SJSA1 (cell line): ENCODE data around the gene CDS1. TPM values are rescaled to one million over a fixed set of nuclear protein-coding genes. Genes with fewer than 3 reads are reported as not detected.
"Not testable (repeated sequence)": the region's sequence is repeated elsewhere in the genome, so short reads cannot be mapped to it uniquely, and the experiment has no call there.

Experiments used
- DNase-seq, 2 experiments: peaks; one replicate each; pipeline ENCODE4 v3.0.0-alpha.2; 2015 to 2020; ENCODE audit warnings: low spot score in 2 of 2, low read depth in 1 of 2
- H3K27ac ChIP-seq: fragments of 250-450 bp; sonication (Bioruptor Pico); 2 replicates; pipeline ENCODE4 v1.5.1; 2020; ENCODE audit warnings: mild to moderate bottlenecking, moderate library complexity
- H3K27me3 ChIP-seq: fragments of 250-450 bp; sonication (Bioruptor Pico); replicated peaks from 2 replicates; pipeline ENCODE4 v1.5.1; 2020; ENCODE audit warnings: mild to moderate bottlenecking, moderate library complexity
- H3K36me3 ChIP-seq: fragments of 250-450 bp; sonication (Bioruptor Pico); 2 replicates; pipeline ENCODE4 v1.5.1; 2020; ENCODE audit warnings: mild to moderate bottlenecking
- H3K4me1 ChIP-seq: fragments of 250-450 bp; sonication (Bioruptor Pico); replicated peaks from 2 replicates; pipeline ENCODE4 v1.6.1; 2021; ENCODE audit warnings: mild to moderate bottlenecking
- H3K4me3 ChIP-seq: fragments of 250-450 bp; sonication (Bioruptor Pico); 2 replicates; pipeline ENCODE4 v1.5.1; 2020; ENCODE audit warnings: mild to moderate bottlenecking
- H3K9me3 ChIP-seq: fragments of 250-450 bp; sonication (Bioruptor Pico); replicated peaks from 2 replicates; pipeline ENCODE4 v1.5.1; 2020; ENCODE audit warnings: mild to moderate bottlenecking
- total RNA-seq: library from RNA; depleted of rRNA; stranded (reverse); fragments of >200 nt; shearing (Covaris generic); gene quantifications from 2 replicates; pipeline ENCODE4 v1.2.3, GENCODE V29; 2014; rRNA removed

CDS1 gene
- 0.18 TPM in 1 of 2 replicates, not detected in the other for total RNA-seq

GRCh38 chr4:84582988-84583875 lies at the start of gene CDS1:
Gene CDS1, plus strand, starts transcription at chr4:84583127. Its CDS starts 275 bp downstream, at chr4:84583402.
- H3K4me3 ChIP-seq, result peak within 1 kb of the TSS; percentile 44
- H3K9me3 ChIP-seq, result peaks cover 3% of the 10 kb centered on the region
- H3K27me3 ChIP-seq, result peaks cover 44% of the 10 kb centered on the region
- DNase-seq, result peak; percentile 33 to 43
- no peaks in the 10 kb centered on the region for H3K36me3 ChIP-seq
- H3K4me1 ChIP-seq, result peaks cover 13% of the 10 kb centered on the region
- no peak within 1 kb of the TSS for H3K27ac ChIP-seq

- Histone ChIP-seq H3K36me3 (no peaks in the 10 kb centered on the region), H3K4me3 (no peak overlapping the region)
- DNase-seq, result no peak
Observed at GRCh38 chr4:84535901-84536300, 47.0 kb upstream of the CDS1 start.

GRCh38 chr4:84545093-84545492 lies 37.8 kb upstream of the CDS1 start:
- Histone ChIP-seq H3K9me3 (no peaks in the 10 kb centered on the region), H3K27ac (no peak overlapping the region), H3K27me3 (0 out of 2 replicates have a peak, but pooled peaks cover 5% of the 10 kb centered on the region), H3K4me1 (peaks cover 4% of the 10 kb centered on the region; the same call in 1 of the 2 replicates), H3K4me3 (no peak overlapping the region), H3K36me3 (no peaks in the 10 kb centered on the region)
- DNase-seq, result no peak

More at GRCh38 chr4:84535901-84536300, 47.0 kb upstream of the CDS1 start:
- H3K9me3 ChIP-seq, result no peaks in the 10 kb centered on the region
- peaks cover under 1% of the 10 kb centered on the region; the same call in 1 of the 2 replicates for H3K4me1 ChIP-seq
- no peak overlapping the region for H3K27ac ChIP-seq
- no peaks in the 10 kb centered on the region for H3K27me3 ChIP-seq

- H3K4me1 ChIP-seq, result peaks cover 4% of the 10 kb centered on the region; the same call in 1 of the 2 replicates
Observed at GRCh38 chr4:84547211-84547610, 35.7 kb upstream of the CDS1 start.

GRCh38 chr4:84549191-84549590 lies 33.7 kb upstream of the CDS1 start:
- not testable (repeated sequence) for H3K4me1 ChIP-seq, H3K27ac ChIP-seq, DNase-seq, H3K9me3 ChIP-seq, H3K4me3 ChIP-seq, H3K27me3 ChIP-seq, H3K36me3 ChIP-seq

More at GRCh38 chr4:84547211-84547610, 35.7 kb upstream of the CDS1 start:
- Histone ChIP-seq H3K27me3 (0 out of 2 replicates have a peak, but pooled peaks cover 5% of the 10 kb centered on the region), H3K27ac (no peak overlapping the region), H3K36me3 (no peaks in the 10 kb centered on the region), H3K4me3 (no peak overlapping the region), H3K9me3 (no peaks in the 10 kb centered on the region)
- DNase-seq, result no peak

- Histone ChIP-seq H3K36me3 (no peaks in the 10 kb centered on the region), H3K4me3 (no peak overlapping the region), H3K27me3 (peaks cover 5% of the 10 kb centered on the region; the same call in 1 of the 2 replicates), H3K4me1 (no peaks in the 10 kb centered on the region), H3K27ac (no peak overlapping the region), H3K9me3 (no peaks in the 10 kb centered on the region)
- DNase-seq, result no peak
Observed at GRCh38 chr4:84562156-84562555, 20.8 kb upstream of the CDS1 start.

- Histone ChIP-seq H3K9me3 (no peaks in the 10 kb centered on the region), H3K27me3 (peaks cover 5% of the 10 kb centered on the region; the same call in 1 of the 2 replicates), H3K36me3 (no peaks in the 10 kb centered on the region), H3K27ac (no peak overlapping the region), H3K4me1 (no peaks in the 10 kb centered on the region), H3K4me3 (no peak overlapping the region)
- DNase-seq, result no peak
Observed at GRCh38 chr4:84563002-84563401, 19.9 kb upstream of the CDS1 start.

GRCh38 chr4:84565951-84566350 lies 17.0 kb upstream of the CDS1 start:
- Histone ChIP-seq H3K9me3 (no peaks in the 10 kb centered on the region), H3K4me1 (no peaks in the 10 kb centered on the region), H3K27ac (no peak overlapping the region), H3K27me3 (peaks cover 5% of the 10 kb centered on the region; the same call in 1 of the 2 replicates), H3K4me3 (no peak overlapping the region), H3K36me3 (no peaks in the 10 kb centered on the region)
- DNase-seq, result no peak

GRCh38 chr4:84568496-84568895 lies 14.4 kb upstream of the CDS1 start:
- Histone ChIP-seq H3K4me1 (no peaks in the 10 kb centered on the region), H3K27me3 (no peaks in the 10 kb centered on the region; the same call in 1 of the 2 replicates), H3K27ac (no peak overlapping the region), H3K4me3 (no peak overlapping the region), H3K9me3 (no peaks in the 10 kb centered on the region), H3K36me3 (no peaks in the 10 kb centered on the region)
- DNase-seq, result no peak

GRCh38 chr4:84569009-84569408 lies 13.9 kb upstream of the CDS1 start:
- Histone ChIP-seq H3K27ac (no peak overlapping the region), H3K4me1 (peaks cover 3% of the 10 kb centered on the region; the same call in 1 of the 2 replicates), H3K4me3 (no peak overlapping the region), H3K9me3 (no peaks in the 10 kb centered on the region), H3K36me3 (no peaks in the 10 kb centered on the region), H3K27me3 (no peaks in the 10 kb centered on the region)
- no peak for DNase-seq

GRCh38 chr4:84573385-84574068 lies 9.4 kb upstream of the CDS1 start:
- H3K9me3 ChIP-seq, result no peaks in the 10 kb centered on the region

GRCh38 chr4:84574069-84574720 lies 8.7 kb upstream of the CDS1 start:
- Histone ChIP-seq H3K9me3 (no peaks in the 10 kb centered on the region), H3K4me1 (peaks cover 4% of the 10 kb centered on the region; the same call in 1 of the 2 replicates), H3K27me3 (no peaks in the 10 kb centered on the region), H3K36me3 (no peaks in the 10 kb centered on the region), H3K27ac (no peak overlapping the region), H3K4me3 (no peak overlapping the region)
- DNase-seq, result no peak

More at GRCh38 chr4:84573385-84574068, 9.4 kb upstream of the CDS1 start:
- H3K36me3 ChIP-seq, result no peaks in the 10 kb centered on the region
- H3K27me3 ChIP-seq, result no peaks in the 10 kb centered on the region
- H3K4me3 ChIP-seq, result no peak overlapping the region
- H3K27ac ChIP-seq, result no peak overlapping the region
- peaks cover 4% of the 10 kb centered on the region; the same call in 1 of the 2 replicates for H3K4me1 ChIP-seq
- no peak for DNase-seq
